Endometrial microvascular endothelial cells (primary cell): Measurements from ENCODE around the gene KCP. TPM values are rescaled to one million over a fixed set of nuclear protein-coding genes. Genes with fewer than 3 reads are reported as not detected.

ENCODE experiments used
- in situ Hi-C: cut with HindIII; loops from 2 replicates; pipeline ENCODE4 v1.10.0; 2017; ENCODE audit warnings: low sequenced_read_pairs, low pct_unique_long_range_greater_than_20kb; ENCODE audit errors: inconsistent ontology term
- total RNA-seq: library from RNA; depleted of rRNA; stranded (reverse); fragments of >200 nt; gene quantifications from one replicate; pipeline ENCODE4 v1.2.3, GENCODE V29; 2015; ENCODE audit errors: inconsistent ontology term

Gene KCP
- total RNA-seq, 1 donor from 2014 or later: 0.37 TPM

DNA sequence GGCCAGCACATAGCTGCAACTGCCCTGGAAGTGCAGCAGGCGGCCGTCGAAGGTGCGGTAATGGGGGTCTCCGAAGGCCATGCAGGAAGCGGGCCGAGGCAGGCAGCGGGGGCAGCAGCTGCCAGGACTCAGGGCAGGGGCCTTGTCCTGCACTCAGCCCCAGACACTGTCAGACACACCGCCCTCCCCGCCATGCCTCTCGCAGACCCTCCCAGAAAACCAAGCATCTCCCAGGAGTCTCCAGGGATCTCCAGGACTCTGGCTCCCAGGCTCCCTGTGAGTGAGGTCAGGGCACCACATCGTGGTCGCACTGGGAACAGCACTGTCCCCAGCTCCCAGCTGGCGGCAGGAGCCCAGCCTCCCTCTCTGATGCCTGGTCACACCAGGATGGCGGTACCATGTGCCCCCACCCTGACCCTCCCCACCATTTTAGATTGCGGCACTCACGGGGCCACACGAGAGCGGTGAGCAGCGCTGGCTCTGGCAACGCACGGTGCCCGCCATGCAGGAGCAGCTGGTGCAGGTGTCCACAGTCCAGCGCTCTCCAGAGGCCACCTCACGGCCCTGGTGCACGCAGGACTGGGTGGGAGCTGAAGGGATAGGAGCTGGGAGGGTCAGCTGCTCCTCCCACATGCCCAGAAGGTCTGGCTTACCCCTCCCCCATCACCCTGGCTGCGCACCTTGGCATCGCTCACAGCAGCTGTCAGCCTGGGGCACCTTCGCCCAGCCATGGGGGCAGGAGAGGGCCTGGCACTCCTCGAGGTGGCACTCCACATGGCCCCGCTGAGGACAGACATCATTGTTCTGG, 30.4 kb downstream of the KCP start:
- in situ Hi-C loops: no loop called here

DNA sequence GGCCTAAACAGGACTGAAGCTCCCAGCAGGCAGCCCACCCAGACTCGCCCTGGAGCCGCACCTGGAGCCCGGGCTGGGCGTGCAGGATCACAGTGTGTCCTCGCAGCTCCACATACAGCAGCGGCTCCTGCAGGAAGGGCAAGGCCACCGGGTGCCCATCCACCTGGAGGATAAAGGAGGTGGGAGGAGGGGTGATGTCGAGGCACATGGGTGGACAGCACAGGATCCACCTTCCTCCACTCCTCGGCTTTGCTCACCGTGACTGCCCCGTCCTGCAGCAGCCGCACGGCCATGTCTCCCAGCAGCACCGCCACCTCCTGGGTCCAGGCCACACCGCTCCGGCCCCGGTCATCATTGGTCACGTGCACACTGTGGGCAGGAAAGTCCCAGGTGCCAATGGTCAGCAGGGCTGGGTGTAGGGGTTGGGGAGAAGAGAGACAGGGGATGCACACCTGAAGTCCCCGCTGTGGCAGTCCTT, 31.0 kb downstream of the KCP start:
- in situ Hi-C loops: no loop called here

DNA sequence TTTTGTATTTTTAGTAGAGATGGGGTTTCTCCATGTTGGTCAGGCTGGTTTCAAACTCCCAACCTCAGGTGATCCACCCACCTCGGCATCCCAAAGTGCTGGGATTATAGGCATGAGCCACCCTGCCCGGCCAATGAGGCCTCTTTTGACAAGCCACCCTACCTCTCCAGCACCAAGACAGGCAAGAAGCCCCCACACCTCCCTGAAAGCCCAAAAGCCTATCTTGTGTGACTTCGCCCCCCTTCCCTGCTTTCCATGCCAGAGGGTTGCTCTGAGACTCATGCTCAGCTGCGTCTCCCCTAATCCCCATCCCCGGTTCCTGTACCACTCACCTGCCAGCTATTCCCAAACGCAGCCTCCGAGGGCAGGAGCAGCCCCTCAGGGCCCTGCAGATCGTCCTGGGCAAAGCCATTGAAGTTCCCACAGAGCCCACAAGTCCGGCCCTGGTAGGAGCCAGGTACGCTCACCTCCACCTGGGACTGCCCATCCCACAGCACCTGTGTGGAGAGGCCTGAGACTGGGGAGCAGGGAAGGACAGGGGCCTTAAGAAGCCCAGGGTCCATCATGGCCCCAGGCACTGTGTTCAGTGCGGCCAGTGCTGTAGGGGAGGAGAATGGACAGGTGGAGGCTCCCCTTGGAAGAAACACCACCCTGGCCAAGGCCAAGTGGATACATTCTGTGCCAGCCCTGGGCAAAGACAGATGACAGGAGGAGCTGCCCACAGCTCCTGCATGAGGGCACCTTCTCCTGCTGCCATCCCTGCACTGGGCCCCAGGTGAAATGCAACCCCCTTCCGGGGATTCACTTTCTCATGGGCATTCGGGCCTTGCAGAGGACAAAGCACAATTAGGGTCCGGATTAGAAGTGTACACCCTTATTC, 32.0 kb downstream of the KCP start:
- in situ Hi-C loops: no loop called here

DNA sequence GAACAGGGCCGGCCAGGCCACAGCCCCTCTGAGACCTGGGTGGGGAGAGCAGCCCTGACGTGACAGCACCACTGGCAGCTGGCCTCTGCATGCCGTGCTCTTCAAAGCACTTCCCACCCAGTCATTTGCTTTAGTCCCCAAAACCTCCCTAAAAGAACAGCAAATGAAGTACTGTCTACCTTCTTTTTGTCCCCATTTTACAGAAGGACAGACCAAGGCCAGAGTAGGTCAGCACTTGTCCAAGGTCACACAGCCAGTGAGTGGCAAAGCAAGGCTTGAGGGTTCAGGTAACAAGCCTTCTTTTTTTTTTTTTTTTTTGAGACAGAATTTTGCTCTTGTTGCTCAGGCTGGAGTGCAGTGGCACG, 32.8 kb downstream of the KCP start:
- in situ Hi-C loops: no loop called here

DNA sequence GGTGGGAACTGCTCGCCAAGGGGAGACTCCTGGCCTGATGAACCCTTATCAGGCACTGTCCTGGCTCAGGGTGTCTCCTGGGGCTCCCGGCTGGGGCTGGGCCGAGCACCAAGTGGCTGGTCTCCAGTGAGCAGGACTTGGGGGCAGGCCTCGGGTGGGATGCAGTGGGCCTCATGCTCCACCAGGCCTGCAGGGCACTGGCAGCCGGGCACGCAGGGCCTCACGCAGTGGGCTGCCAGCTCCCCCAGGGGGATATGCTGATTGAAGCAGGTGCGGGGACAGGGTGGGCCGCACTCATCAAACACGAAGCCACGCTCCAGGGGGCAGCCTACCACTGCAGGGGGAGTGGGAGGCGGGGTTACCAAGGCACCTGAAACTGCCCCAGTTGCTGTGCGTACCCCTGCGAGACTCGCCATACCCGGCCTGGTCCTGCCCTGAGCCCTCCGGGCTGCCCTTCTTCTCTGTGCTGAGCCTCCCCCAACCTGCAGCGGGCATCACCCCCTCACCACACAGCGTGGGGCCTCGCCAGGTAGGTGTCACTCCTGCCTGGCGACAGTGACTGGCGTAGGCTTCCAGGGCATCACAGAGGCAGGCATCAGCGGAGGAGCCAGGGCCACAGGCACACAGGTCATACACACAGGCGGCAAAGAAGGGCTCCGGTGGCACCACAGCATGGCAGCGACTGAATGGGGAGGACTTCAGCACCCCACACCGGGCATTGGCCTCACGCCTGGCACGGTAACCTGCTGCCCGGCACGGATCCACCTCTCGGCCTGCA, 33.3 kb downstream of the KCP start:
- in situ Hi-C loops: no loop called here

DNA sequence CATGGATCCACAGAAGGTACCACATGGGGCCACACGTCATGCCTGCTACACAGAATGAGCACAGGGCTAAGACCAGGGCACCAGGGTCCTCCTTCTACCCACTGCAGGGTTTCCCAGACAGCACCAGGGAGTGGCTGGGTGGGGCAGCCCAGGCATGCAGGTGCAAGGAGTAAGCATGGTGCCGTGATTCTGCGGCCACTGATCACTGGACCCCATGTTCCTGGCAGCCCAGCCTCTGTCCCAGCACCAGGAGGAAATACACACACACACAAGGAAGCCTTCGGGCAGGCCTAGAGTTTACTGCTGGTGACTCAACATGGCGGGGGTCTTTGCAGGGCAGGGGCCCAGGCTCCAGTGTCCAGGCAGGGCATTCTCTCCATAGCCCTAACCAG, 33.9 kb downstream of the KCP start:
- in situ Hi-C loops: no loop called here

DNA sequence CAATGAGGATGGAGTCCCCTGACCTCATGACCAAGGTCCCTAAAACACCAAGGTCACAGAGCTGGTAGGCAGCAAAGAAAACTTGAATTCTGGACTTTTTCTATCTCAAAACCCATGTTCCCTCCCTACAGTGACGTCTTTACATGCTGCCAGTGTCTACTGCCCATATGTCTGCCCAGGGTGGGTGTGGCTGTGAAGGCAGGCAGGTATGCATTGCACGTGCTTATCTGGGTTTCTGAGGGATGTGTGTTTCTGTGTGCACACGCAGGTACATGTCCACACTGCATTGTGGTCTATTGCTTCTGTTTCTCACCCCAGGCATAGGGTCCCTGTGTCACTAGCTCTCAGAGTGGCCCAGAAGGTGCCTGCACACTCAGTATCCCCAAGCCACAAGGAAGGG, 34.4 kb downstream of the KCP start:
- in situ Hi-C loops: no loop called here

DNA sequence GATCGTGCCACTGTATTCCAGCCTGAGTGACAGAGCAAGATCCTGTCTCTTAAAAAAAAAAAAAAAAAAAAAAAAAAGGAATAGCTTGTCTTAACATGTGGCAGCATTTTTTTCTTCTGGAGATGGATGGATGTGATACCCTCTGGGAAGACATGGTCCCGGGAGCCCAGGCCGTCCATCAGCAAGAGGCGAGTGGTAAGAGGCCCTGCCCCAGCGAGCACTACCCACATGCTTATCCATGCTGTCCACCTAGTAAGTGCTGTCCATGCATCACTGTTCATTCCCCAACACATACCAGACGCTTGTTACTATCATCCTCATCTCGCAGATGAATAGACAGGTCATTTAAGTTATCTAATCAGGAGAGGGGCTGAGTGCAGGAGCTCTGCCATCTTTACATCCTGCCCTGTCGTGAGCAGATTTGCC, 35.0 kb downstream of the KCP start:
- in situ Hi-C loops: no loop called here

DNA sequence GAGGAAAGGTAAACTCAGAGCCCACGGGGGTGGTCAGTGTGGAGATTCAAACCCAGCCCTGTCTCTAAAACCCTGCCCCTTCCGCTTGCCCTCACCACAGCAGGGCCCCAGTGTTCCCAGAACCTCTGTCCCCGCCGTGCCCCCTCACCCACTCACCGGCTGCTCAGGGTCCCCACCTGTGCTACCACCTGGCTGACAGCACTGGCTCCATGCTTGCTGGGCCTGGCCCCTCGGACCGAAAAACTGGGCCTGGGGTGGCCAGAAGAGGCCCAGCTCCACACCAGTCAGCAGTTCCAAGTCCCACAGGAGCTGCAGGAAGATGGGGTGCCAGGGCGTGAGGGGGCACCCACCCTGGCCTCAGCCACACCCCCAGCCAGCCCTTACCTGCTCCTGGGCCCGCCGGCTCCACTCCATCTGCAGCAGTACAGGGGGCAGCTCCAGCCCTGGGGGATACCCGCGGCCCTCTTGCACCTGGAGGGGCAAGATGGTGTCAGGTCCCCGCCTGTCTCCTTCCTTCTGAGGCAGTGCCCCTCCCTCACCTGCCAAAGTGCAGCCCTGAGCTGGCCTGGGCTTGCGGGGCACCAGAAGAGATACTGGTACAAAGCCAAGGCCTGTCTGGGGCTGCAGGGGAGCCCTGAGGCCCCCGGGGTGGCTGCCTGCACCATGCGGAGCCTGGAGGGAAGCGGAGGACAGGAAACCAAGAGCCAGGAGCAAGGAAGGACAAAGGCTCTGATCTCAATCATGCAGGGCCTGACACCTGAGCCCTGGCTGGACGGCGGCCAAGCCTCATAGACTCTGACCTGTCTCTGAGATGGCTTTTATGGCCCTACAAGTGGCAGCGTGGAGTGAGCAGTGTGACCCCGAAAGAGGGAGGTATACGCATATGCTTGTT, 36.1 kb downstream of the KCP start:
- in situ Hi-C loops: no loop called here

DNA sequence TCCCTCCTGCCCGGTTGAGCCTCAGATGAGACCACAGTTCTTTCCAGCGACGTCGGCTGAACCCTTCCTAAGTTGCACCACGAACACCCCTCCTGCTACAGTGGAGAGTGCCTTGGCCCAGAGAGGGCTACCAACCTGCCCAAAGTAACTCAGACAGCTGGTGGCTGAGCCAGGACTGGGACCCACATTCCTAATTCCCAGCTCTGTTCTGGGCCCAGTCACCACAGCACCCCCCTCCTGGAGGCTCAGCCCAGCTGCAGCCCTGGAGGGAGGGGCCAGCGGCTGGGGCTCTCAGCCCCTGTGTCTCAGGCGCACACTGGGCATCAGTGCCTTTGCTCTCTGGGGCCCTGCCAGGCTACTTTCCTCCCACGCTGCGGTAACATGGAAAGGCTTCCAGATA, 37.3 kb downstream of the KCP start:
- in situ Hi-C loops: no loop called here

DNA sequence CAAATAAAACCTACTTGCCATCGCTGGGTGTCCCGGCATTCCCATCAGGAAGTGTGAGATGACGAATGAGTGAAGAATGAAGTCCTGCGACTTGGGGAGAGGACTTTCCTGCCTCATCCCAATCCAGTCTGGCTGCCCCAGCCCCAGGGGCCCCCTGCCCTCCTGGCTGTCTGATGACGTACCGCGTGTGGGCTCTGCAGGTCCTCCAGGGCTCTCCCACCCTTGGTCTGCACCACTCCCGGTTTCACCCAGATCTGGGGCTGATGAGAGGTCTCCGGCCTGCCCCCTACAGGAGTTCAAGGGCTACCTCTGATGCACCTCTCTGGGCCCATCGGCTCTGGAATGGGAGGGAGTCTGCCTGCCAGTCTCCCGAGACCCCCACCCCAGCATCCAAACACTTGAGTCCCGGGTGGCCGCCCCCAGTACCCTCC, 38.1 kb downstream of the KCP start:
- in situ Hi-C loops: no loop called here

DNA sequence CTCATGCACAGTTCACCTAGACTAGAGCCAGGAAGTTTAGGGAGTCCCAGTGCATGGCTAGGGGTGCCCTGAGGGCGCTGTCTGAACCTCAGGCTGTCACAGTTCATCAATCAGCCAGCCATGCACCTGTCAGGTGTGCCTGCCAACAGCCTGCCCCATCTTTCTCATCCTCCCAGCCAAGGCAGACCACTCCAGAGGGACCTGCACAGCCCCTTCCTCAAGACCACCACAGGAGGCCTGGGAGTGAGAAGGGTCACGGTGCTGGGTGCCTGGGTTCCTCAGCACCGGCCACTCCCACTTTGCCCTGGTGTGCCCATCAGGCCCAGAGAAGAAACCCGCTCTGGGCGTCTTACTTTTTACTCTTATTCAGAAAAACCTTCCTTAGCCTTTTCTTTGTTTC, 39.5 kb downstream of the KCP start:
- in situ Hi-C loops: no loop called here

DNA sequence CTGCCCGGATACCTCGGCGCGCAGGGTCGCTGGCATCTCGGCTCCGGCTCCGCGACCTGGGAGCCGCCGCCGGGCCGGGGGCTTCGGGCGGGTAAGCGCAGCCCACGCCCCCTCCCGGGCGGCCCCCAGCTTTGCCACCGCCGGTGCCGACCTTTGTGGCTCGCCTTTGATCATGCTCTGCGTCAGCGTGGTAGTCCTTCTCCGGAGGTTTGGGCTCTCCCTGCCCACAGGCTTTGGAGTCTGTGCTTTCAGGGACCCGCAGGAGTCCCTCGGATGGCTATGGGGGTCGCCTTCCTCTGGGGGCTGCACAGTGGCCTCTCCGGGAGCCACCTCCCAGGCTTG, 40.6 kb downstream of the KCP start:
- in situ Hi-C loops: no loop called here

DNA sequence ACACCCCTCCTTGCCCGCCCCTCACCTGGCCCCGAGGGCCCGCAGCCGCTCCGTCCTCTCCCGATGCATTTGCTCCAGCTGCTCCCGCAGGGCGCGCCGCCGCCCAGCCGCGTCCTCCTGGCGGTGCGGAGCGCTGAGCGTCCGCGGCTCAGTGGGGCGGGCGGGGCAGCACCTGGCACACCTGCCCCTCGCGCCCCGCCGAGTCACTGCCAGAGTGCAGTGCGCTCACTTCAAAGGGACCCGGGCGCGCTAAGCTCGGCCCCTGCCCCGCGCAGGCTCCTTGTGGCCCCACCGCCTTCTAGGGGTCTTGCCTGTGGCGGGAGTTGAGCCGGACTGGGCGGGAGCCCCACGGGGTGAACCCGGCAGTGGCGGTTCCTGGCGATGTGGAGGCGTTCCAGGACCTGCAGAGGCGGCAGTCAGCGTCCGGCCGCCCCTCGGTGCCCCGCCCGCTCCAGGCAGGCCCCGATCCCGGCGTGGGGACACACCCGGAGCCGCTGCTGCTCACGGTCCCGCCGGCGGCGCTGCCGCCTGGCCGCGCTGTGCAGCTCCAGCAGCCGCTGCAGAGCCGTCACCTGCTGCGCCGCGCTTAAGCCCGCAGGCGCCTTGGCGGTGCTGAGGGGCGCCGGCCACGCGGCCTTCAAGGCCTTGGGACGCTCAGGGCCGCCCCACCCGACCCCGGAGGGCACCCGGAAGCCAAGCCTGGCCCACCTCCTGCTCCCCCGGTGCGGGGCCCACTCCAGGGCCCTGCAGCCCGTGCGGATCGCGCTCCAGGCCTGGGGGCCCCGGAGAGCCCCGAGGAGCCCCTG, 41.2 kb downstream of the KCP start:
- in situ Hi-C loops: no loop called here

DNA sequence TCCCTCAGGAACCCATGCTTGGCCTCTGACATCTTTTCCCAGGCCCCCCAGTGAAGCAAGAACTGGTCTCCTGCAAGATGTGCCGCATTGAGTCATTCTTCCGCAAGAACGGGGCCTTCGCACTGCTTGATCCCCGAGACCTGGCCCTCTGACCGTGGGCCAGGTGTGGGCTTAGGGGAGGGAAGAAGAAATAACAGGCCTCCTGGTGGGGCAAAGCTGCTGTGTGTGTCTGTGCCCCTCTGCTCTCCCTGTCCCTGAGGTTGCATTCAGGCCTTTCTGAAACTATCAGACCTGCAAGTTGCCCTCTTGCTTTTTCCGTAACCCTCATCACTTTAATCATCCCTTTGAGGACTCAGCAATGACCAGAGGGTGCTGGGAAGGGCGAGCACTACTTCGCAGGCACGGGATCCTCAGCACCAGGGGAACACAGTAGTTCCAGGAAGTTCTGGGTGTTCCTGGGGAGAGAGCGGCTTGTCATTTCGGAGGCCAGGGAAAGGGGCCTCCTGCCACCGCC, 41.8 kb downstream of the KCP start:
- in situ Hi-C loops: no loop called here

DNA sequence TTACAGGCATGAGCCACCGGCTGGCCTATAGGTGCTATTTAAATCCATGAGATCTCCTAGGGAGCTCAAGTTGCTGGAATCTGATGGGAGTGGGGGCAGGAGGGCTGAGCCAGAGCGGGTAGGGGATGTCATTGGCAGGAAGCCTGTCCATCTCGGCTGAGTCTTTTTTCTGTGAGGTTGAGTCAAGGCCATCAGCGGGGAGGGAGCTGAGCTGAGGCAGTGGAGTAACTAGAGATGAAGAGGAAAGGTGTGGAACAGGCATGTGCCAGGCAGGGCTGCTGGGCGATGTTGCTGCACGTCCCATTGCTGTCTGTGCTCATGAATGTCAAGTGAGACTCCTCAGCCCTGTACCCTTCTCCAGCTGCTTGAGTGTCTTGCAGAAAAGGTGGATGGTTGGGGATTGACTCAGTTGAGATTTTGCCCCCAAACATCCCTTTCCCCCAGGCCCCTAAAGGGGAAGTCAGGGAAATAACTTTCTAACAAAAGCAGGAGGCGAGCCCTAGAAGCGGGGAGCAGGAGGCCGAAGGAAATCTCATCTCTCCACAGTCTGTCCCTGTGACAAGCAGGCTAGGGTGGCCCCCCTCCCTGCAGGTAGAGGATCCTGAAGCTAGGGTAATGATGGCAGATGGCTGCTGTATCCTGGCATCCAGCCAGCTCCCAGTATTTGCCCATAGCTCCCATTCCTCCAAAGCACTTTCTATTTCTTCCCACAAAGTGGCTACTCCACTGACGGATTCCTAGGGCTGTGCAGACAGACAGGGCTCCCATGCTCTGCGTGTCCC, 42.5 kb downstream of the KCP start:
- in situ Hi-C loops: no loop called here

DNA sequence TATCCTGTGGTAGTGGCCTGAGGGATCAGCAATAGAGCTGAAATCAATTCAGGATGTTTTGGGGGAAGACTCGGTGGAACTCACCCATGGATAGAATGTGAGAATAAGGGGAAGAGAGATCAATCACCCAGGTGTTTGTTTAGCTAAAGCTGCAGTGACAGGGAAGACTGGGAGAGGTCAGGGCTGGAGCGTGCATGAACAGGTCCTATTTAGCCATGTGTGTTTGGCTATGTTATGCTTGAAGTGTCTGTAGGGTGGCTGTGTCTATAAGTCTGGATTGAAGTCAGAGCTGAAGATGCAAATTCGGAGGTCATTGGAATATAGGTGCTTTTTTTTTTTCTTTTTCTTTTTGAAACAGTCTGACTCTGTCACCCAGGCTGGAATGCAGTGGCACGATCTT, 43.3 kb downstream of the KCP start:
- in situ Hi-C loops: no loop called here
